Trophoblast cell (in vitro differentiated cells and primary cell): Measurements from ENCODE around the gene DKK2.

Experiments
- DNase-seq, 2 donors: peaks; one replicate each; pipeline ENCODE4 v3.0.0-alpha.2; 2016
- H2AFZ ChIP-seq: 2 replicates; pipeline ENCODE4 v1.6.1; 2013; ENCODE audit warnings: low read length, moderate library complexity, mild to moderate bottlenecking; ENCODE audit not compliant: insufficient read depth, poor library complexity
- H2AK5ac ChIP-seq: 2 replicates; pipeline ENCODE4 v1.6.1; 2013; ENCODE audit warnings: mild to moderate bottlenecking, low read length
- H2BK120ac ChIP-seq: 2 replicates; pipeline ENCODE4 v1.6.1; 2013; ENCODE audit warnings: low read length, mild to moderate bottlenecking, moderate library complexity; ENCODE audit not compliant: insufficient read depth, poor library complexity
- H2BK12ac ChIP-seq: 2 replicates; pipeline ENCODE4 v1.6.1; 2013; ENCODE audit warnings: mild to moderate bottlenecking, low read length, moderate library complexity
- H2BK5ac ChIP-seq: 2 replicates; pipeline ENCODE4 v1.6.1; 2013; ENCODE audit warnings: low read length, low read depth, moderate library complexity, mild to moderate bottlenecking; ENCODE audit not compliant: poor library complexity
- H3K14ac ChIP-seq: 2 replicates; pipeline ENCODE4 v1.6.1; 2013; ENCODE audit warnings: mild to moderate bottlenecking, low read length
- H3K18ac ChIP-seq: 2 replicates; pipeline ENCODE4 v1.6.1; 2013; ENCODE audit warnings: mild to moderate bottlenecking, low read length
- H3K23ac ChIP-seq: 2 replicates; pipeline ENCODE4 v1.6.1; 2013; ENCODE audit warnings: low read length
- H3K27ac ChIP-seq: 2 replicates; pipeline ENCODE4 v1.5.1; 2013; ENCODE audit warnings: low read depth, mild to moderate bottlenecking, inconsistent platforms, low read length, moderate library complexity
- H3K27me3 ChIP-seq: 2 replicates; pipeline ENCODE4 v1.6.1; 2013; ENCODE audit warnings: inconsistent platforms, mild to moderate bottlenecking, low read length, moderate library complexity; ENCODE audit not compliant: insufficient read depth
- H3K36me3 ChIP-seq, 2 experiments: 1 replicate in 1 of 2; 2 replicates in 1 of 2; pipeline ENCODE4 v1.6.1; 2013; ENCODE audit warnings: low read length in 2 of 2, mild to moderate bottlenecking in 2 of 2, moderate library complexity in 1 of 2; ENCODE audit not compliant: insufficient read depth in 2 of 2, control insufficient read depth in 1 of 2
- H3K4ac ChIP-seq: 2 replicates; pipeline ENCODE4 v1.6.1; 2013; ENCODE audit warnings: low read depth, mild to moderate bottlenecking, low read length, moderate library complexity
- H3K4me1 ChIP-seq, 2 experiments: 1 replicate in 1 of 2; 2 replicates in 1 of 2; pipeline ENCODE4 v1.6.1; 2013; ENCODE audit warnings: low read length in 2 of 2, mild to moderate bottlenecking in 2 of 2, moderate library complexity in 1 of 2; ENCODE audit not compliant: insufficient read depth in 2 of 2, control insufficient read depth in 1 of 2
- H3K4me2 ChIP-seq: 2 replicates; pipeline ENCODE4 v1.6.1; 2013; ENCODE audit warnings: inconsistent platforms, mild to moderate bottlenecking, low read length, moderate library complexity
- H3K4me3 ChIP-seq: 2 replicates; pipeline ENCODE4 v1.5.1; 2013; ENCODE audit warnings: mild to moderate bottlenecking, low read depth, low read length, inconsistent platforms
- H3K79me1 ChIP-seq: one replicate; pipeline ENCODE4 v1.6.1; 2013; ENCODE audit warnings: low read length
- H3K79me2 ChIP-seq: 2 replicates; pipeline ENCODE4 v1.6.1; 2013; ENCODE audit warnings: low read length, mild to moderate bottlenecking; ENCODE audit not compliant: control insufficient read depth, insufficient read depth, poor library complexity
- H3K9ac ChIP-seq: 2 replicates; pipeline ENCODE4 v1.6.1; 2013; ENCODE audit warnings: mild to moderate bottlenecking, low read length
- H3K9me3 ChIP-seq: 2 replicates; pipeline ENCODE4 v1.6.1; 2013; ENCODE audit warnings: low read depth, mild to moderate bottlenecking, control low read depth, inconsistent platforms, low read length; ENCODE audit not compliant: insufficient read depth
- H4K12ac ChIP-seq: 2 replicates; pipeline ENCODE4 v1.6.1; 2013; ENCODE audit warnings: low read depth, mild to moderate bottlenecking, low read length, moderate library complexity
- H4K8ac ChIP-seq: 2 replicates; pipeline ENCODE4 v1.6.1; 2013; ENCODE audit warnings: low read depth, mild to moderate bottlenecking, low read length, moderate library complexity
- H4K91ac ChIP-seq: one replicate; pipeline ENCODE4 v1.6.1; 2013; ENCODE audit warnings: low read depth, mild to moderate bottlenecking, low read length, moderate library complexity
- WGBS: extraction: QIAGEN DNeasy Blood & Tissue Kit; methylation state at CpG from one replicate; pipeline ENCODE4 v1.1.7; 2013; ENCODE audit warnings: missing lambda C conversion rate; ENCODE audit not compliant: insufficient read length, insufficient coverage; ENCODE audit errors: extremely low coverage; 5-methylcytosine and 5-hydroxymethylcytosine counted together

The DKK2 gene

GRCh38 chr4:106971636-106972035, 64.5 kb downstream of the DKK2 start:
- no peaks in the 10 kb centered on the region for H3K79me2 ChIP-seq
- H2BK5ac ChIP-seq, result no peak overlapping the region
- no peak for DNase-seq
- no peak overlapping the region for H2AK5ac ChIP-seq
- H3K4me2 ChIP-seq, result no peak overlapping the region
- H3K9me3 ChIP-seq, result no peaks in the 10 kb centered on the region
- no peak overlapping the region for H3K14ac ChIP-seq
- H3K27me3 ChIP-seq, result no peaks in the 10 kb centered on the region
- H3K79me1 ChIP-seq, result no peaks in the 10 kb centered on the region
- no peak overlapping the region for H4K91ac ChIP-seq
- H3K4me1 ChIP-seq, result no peaks in the 10 kb centered on the region
- H4K8ac ChIP-seq, result no peak overlapping the region
- no peak overlapping the region for H3K23ac ChIP-seq
- no peak overlapping the region for H2AFZ ChIP-seq
- H4K12ac ChIP-seq, result no peak overlapping the region
- H3K9ac ChIP-seq, result no peak overlapping the region
- H3K27ac ChIP-seq, result no peak overlapping the region
- WGBS, result no CpG with 5 or more reads among the region's 1 CpG
- H2BK120ac ChIP-seq, result no peak overlapping the region
- H3K18ac ChIP-seq, result no peak overlapping the region
- no peak overlapping the region for H3K4me3 ChIP-seq
- H3K4ac ChIP-seq, result no peak overlapping the region
- H3K36me3 ChIP-seq, result no peaks in the 10 kb centered on the region
- H2BK12ac ChIP-seq, result no peak overlapping the region

GRCh38 chr4:106967892-106968291, 68.2 kb downstream of the DKK2 start:
- no peaks in the 10 kb centered on the region for H3K27me3 ChIP-seq
- no peak overlapping the region for H2BK120ac ChIP-seq
- no peak overlapping the region for H3K4ac ChIP-seq
- H3K4me2 ChIP-seq, result no peak overlapping the region
- no peak overlapping the region for H3K27ac ChIP-seq
- no peaks in the 10 kb centered on the region for H3K79me1 ChIP-seq
- no peaks in the 10 kb centered on the region for H3K79me2 ChIP-seq
- no peak overlapping the region for H3K14ac ChIP-seq
- no peaks in the 10 kb centered on the region for H3K36me3 ChIP-seq
- no peaks in the 10 kb centered on the region for H3K9me3 ChIP-seq
- no peak overlapping the region for H4K91ac ChIP-seq
- no peak for DNase-seq
- H2AFZ ChIP-seq, result no peak overlapping the region
- H4K8ac ChIP-seq, result no peak overlapping the region
- no peak overlapping the region for H2BK5ac ChIP-seq
- no peak overlapping the region for H4K12ac ChIP-seq
- WGBS, result 96% methylated on average over 1 of the region's 2 CpGs
- no peak overlapping the region for H3K23ac ChIP-seq
- no peak overlapping the region for H2BK12ac ChIP-seq
- no peak overlapping the region for H3K4me3 ChIP-seq
- no peak overlapping the region for H2AK5ac ChIP-seq
- no peak overlapping the region for H3K9ac ChIP-seq
- H3K18ac ChIP-seq, result no peak overlapping the region
- no peaks in the 10 kb centered on the region for H3K4me1 ChIP-seq

GRCh38 chr4:106953036-106953705, 82.9 kb downstream of the DKK2 start:
- no peak overlapping the region for H3K9ac ChIP-seq
- no peak overlapping the region for H2BK5ac ChIP-seq
- no peak overlapping the region for H2BK120ac ChIP-seq
- H3K9me3 ChIP-seq, result no peaks in the 10 kb centered on the region
- no peaks in the 10 kb centered on the region for H3K79me1 ChIP-seq
- H3K14ac ChIP-seq, result no peak overlapping the region
- no peaks in the 10 kb centered on the region for H3K36me3 ChIP-seq
- no peaks in the 10 kb centered on the region for H3K27me3 ChIP-seq
- no peak for DNase-seq
- H2BK12ac ChIP-seq, result no peak overlapping the region
- no peaks in the 10 kb centered on the region for H3K79me2 ChIP-seq
- no peak overlapping the region for H3K4ac ChIP-seq
- no peaks in the 10 kb centered on the region for H3K4me1 ChIP-seq
- H3K4me3 ChIP-seq, result no peak overlapping the region
- H4K91ac ChIP-seq, result no peak overlapping the region
- H3K18ac ChIP-seq, result no peak overlapping the region
- no peak overlapping the region for H3K23ac ChIP-seq
- H3K4me2 ChIP-seq, result no peak overlapping the region
- H4K12ac ChIP-seq, result no peak overlapping the region
- no peak overlapping the region for H3K27ac ChIP-seq
- WGBS, result no CpG with 5 or more reads among the region's 3 CpGs
- H4K8ac ChIP-seq, result no peak overlapping the region
- no peak overlapping the region for H2AFZ ChIP-seq
- H2AK5ac ChIP-seq, result no peak overlapping the region

GRCh38 chr4:106951891-106952290, 84.2 kb downstream of the DKK2 start:
- Histone ChIP-seq H3K27ac (no peak overlapping the region), H2AFZ (no peak overlapping the region), H3K27me3 (no peaks in the 10 kb centered on the region), H3K23ac (no peak overlapping the region), H2BK5ac (no peak overlapping the region), H3K4me1 (no peaks in the 10 kb centered on the region), H3K4me3 (no peak overlapping the region), H3K4me2 (no peak overlapping the region), H3K4ac (no peak overlapping the region), H2BK12ac (no peak overlapping the region), H4K12ac (no peak overlapping the region), H3K79me2 (no peaks in the 10 kb centered on the region), H4K8ac (no peak overlapping the region), H3K14ac (no peak overlapping the region), H3K36me3 (no peaks in the 10 kb centered on the region), H2AK5ac (no peak overlapping the region), H2BK120ac (no peak overlapping the region), H3K9ac (no peak overlapping the region), H3K9me3 (no peaks in the 10 kb centered on the region), H3K79me1 (no peaks in the 10 kb centered on the region), H4K91ac (no peak overlapping the region), H3K18ac (no peak overlapping the region)
- DNase-seq, result no peak
- no CpG with 5 or more reads among the region's 2 CpGs for WGBS
